Measurements from ENCODE around the gene DCBLD2.
A peak's percentile ranks its signal among the peaks of the same experiment; 100 is the strongest.

DCBLD2 gene, protein sequence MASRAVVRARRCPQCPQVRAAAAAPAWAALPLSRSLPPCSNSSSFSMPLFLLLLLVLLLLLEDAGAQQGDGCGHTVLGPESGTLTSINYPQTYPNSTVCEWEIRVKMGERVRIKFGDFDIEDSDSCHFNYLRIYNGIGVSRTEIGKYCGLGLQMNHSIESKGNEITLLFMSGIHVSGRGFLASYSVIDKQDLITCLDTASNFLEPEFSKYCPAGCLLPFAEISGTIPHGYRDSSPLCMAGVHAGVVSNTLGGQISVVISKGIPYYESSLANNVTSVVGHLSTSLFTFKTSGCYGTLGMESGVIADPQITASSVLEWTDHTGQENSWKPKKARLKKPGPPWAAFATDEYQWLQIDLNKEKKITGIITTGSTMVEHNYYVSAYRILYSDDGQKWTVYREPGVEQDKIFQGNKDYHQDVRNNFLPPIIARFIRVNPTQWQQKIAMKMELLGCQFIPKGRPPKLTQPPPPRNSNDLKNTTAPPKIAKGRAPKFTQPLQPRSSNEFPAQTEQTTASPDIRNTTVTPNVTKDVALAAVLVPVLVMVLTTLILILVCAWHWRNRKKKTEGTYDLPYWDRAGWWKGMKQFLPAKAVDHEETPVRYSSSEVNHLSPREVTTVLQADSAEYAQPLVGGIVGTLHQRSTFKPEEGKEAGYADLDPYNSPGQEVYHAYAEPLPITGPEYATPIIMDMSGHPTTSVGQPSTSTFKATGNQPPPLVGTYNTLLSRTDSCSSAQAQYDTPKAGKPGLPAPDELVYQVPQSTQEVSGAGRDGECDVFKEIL

DNA sequence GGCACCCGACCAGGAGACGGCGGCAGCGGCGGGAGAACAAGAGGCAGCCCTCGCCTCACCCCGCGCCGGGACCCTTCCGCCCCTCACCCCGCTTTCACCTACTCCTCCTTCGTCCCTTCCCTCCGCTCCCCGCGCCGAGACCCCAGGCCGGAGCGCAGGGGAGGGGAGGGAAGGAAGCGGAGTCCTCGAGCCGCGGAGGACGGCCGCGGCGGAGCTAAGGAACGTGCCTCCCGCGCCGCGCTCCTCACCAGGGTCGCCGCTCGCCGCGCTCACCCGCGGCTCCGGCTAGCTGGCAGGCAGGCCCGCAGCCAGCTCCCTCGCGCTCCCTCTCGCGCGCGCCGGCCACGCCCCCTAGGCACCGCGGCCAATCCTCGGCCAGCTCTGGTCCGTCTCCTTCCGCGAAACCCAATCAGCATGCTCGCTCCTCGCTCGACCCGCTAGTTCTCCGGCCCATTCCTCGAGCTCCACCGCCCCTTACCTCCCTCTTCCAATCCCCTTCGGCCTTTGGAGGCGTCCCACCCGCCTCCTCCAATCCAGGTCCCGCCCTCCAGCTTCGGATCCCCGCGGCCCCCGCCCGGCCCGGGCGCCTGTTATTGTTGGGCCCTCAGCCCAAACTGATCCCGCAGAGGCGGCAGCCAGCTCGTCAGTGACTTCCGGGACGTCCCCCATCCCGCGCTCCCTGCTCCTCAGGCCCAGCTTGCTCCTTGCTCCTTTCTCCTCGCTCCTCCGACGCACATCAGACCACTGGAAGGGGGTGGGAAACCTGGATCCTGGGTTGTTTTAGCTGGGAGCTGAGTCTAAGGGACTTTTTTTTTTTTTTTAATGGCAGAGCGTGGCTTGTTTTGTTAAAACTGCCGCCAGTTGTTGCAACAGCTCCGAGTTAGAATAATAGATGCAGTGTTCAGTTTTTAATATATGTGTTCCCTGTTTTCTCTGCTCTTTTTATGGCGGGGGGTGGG is at the start of gene DCBLD2:
Gene DCBLD2, minus strand, starts transcription at position 304 of the 959 bp plus-strand sequence. CDS start 369 bp downstream, outside the sequence.
- DNase-seq (ENCODE audit: low read depth in 2 of 2), result peak; percentile 99

DNA sequence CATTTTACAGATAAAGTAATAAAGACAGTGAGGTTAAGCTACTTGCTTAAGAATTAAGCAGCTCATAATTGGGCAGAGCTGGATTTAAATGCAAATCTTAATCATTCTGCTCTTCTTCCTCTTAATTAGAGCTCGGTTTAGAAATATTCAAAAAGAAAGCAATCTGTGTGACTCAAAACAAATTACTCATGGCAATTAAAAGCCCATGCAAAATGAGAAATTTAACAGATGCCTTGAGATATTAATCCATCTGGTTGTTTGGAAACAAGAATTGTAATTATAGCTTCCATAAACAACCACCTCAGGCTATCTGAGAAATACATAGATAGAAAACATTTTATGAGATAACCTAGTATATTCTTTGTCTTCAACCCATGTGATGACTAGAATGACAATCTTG is 44.2 kb upstream of the DCBLD2 start:
- no peak for DNase-seq (ENCODE audit: low read depth in 2 of 2)

DNA sequence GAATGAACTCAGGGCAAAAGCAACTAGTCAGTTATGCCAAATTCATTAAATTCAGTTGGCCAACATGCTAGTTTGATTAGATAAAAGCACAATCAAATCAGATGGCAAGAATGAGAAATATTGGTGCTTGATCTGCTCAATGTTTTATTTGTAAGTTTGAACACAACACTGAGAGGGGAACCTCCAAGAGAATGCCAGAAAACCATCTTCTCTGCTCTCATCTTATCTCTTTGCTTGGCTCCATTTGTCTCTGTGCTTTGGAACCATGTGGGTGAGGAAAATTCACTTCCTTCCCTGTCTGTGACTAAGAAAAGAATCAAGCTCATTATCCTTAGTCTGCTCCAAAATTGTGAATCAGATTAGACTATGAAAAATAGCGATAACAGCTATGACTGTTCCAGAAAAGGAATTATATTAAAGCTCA is 43.6 kb upstream of the DCBLD2 start:
- no peak for DNase-seq (ENCODE audit: low read depth in 2 of 2)

- no peak for DNase-seq (ENCODE audit: low read depth in 2 of 2)
Observed at GRCh38 chr3:98930413-98930812, 28.9 kb upstream of the DCBLD2 start.

DNA sequence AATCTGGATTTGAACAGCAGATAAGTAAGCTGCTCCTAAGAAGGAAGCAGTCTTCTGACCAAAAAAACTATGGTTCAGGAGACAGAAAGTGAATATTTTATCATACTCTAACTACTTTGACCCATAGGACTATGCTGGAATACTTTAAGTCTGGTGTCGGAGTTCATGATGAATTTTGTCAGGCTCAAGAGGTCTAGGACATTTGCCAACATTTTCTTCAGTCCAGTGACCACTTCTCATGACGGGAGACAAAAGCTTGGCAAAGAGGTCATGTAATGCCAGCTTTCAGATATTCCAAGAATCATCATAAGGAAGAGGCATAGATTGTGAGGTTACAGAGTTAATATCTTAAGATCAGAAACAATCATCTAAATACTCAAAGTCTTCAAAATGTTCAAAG is 20.5 kb upstream of the DCBLD2 start:
- no peak for DNase-seq (ENCODE audit: low read depth in 2 of 2)

- DNase-seq (ENCODE audit: low read depth in 2 of 2), result no peak
Observed at GRCh38 chr3:98920166-98920565, 18.7 kb upstream of the DCBLD2 start.

GRCh38 chr3:98918586-98918985 is 17.1 kb upstream of the DCBLD2 start:
- DNase-seq (ENCODE audit: low read depth in 2 of 2), result no peak

DNA sequence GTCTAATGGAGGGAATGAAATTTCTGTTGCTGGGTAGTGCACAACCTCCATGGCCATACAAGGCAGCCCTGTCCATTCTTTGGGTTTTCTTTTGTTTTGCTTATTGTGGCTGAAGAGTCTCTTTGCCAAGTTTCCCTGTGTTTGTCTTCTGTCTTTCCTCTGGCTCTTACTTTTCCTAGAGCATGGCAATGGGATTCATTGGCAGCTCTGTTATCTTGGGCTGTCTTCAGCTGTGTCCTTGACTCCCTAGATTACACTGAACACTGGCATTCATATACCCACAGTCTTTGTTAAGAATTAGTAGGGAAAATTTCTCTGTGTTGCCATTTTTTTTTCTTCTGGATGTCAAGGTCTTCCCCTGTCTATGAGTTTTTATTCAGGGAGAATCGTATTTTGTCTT is 16.1 kb upstream of the DCBLD2 start:
- DNase-seq (ENCODE audit: low read depth in 2 of 2), result no peak

GRCh38 chr3:98914210-98915080 is 12.9 kb upstream of the DCBLD2 start:
- DNase-seq (ENCODE audit: low read depth in 2 of 2), result no peak

GRCh38 chr3:98912448-98912847 is 11.0 kb upstream of the DCBLD2 start:
- DNase-seq (ENCODE audit: low read depth in 2 of 2), result no peak

DNA sequence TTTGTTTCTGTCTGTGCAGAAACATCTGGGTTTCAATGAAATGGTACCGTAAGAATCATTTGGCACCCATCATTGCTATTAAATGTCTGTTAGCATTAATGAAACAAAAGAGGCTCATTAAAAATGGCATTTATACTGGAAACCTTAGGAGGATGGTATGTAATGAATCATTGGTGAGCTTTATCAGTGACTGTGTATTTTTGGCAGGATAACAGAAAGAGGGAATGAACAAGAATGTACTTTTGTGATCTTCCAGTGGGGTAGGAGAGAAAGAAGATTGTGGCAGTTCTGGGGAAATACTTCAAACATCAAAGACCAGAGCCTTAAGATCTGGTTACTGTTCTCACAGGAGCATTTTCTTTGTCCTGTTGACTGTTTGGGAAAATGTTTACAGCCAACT is 4.7 kb upstream of the DCBLD2 start:
- DNase-seq (ENCODE audit: low read depth in 2 of 2), result peak; percentile 76 to 81

DNA sequence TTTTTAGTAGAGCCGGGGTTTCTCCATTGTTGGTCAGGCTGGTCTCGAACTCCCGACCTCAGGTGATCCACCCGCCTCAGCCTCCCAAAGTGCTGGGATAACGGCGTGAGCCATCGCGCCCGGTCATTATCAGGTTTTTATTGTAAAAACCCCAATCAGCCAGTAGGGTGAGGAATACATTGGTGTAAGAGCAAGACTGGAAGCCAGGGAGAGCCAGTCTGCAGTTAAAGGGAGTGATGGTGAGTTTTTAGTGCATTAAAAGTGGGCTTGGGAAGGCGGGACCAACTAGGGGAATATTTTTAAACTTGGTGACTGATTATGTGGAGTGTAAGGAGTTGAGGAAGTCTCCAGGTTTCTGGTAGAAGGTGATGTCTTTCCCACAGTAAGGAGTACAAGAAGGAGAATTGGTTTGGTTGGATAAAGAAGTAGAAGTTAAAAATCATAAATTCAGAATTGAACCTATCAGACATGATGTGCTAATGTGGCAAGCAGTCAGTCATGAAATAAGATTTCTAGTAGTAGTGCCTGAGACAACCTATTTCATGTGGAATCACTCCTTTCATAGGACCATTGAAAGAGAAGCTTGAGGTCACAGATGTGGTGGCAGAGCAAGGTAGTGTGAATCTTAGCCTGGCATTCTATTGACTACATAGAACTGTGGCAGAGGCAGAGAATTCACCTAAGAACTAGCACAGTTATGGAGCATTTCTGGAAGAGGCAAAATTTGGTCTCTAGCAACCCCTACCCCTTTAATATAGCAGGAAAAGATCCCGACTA is 2.4 kb upstream of the DCBLD2 start:
- no peak for DNase-seq (ENCODE audit: low read depth in 2 of 2)

DNA sequence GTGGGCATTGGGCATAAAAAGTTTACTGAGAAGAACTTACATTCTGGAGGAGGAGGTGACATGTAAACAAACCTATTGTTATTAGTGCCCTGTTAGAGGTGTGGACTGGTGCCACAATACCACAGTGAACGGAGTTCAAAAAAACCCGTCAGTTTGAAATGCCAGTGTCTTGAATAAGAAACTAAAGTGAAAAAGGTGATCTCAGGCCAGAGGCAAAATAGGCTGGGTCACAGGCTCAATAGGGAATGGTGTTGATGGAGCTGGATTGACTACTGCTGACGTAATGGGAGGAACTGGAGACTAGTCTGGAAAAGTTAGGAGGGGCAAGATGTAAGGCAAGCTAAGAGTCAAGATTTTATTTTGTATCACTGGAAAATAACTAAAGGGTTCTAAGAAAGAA is 1.6 kb upstream of the DCBLD2 start:
- DNase-seq (ENCODE audit: low read depth in 2 of 2), result no peak

- no peak for DNase-seq (ENCODE audit: low read depth in 2 of 2)
Observed at GRCh38 chr3:98902351-98902740, 851 bp upstream of the DCBLD2 start.

DNA sequence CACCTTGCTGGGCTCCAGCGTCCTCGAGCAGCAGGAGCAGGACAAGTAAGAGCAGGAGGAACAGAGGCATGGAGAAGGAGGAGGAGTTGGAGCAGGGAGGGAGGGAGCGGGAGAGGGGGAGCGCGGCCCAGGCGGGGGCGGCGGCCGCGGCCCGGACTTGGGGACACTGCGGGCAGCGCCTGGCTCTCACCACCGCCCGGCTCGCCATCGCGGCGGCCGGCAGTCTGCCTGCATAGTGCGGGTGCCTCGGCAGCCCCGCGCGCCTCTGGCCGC is 440 bp downstream of the DCBLD2 start:
- DNase-seq (ENCODE audit: low read depth in 2 of 2), result no peak

- DNase-seq (ENCODE audit: low read depth in 2 of 2), result no peak
Observed at GRCh38 chr3:98900265-98901118, 1.0 kb downstream of the DCBLD2 start.

- no peak for DNase-seq (ENCODE audit: low read depth in 2 of 2)
Observed at GRCh38 chr3:98897701-98898100, 3.8 kb downstream of the DCBLD2 start.

DNA sequence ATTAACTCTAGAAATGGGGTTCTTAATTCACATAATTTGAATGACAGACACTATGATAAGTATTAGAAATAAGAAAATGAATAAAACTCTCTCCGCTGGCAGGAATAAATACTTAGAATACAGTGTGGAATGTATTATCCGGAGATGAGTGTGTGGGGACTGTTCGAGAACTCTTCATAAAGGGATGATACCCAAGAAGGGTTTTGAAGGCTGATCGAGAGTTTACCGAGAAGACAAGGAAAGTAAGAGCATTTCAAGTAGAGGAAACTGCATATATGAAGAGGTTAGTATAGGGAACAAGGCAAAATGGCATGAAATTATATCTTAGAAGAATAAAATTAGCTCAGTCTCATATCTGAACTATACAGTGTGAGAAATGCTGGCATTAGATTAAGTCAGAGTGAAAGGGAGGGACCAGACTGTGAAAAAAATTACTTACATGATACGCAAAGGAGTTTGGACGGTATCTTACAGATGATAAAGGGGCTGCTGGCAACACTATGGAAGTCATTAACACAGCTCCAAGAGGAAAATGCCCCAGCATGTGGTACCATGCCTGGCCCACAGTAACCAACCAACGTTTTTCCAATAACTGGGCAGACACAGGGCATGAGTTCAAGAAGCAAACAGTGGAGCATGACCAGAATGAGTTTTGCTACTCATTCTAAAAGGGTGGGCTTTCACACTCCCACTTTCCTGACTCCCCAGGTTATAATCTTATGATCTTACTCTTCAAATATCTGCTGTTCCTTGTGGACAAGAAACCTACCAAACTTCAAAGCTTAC is 6.5 kb downstream of the DCBLD2 start:
- no peak for DNase-seq (ENCODE audit: low read depth in 2 of 2)

DNA sequence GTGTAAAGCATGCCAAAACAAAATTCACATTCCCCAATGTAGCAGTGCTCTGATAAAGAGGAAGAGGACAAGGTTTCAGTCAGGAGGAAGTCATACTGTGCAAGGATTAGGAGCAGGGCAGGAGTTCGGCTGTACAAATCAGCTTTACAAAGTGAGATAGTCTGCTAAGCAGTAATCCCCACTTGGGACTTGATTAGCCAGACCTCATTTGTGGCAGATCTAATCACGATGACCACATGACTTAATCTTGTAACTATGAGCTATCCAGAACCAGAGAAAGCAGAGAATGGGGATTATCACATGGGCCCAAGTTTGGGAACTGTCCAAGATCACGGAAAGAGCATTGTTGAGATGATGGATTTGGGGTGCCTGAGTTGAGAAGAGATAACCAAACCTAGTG is 7.8 kb downstream of the DCBLD2 start:
- DNase-seq (ENCODE audit: low read depth in 2 of 2), result no peak
